Loucy (cell line): ENCODE results near the gene ABCG1.

Experiments used
- CTCF ChIP-seq: fragments of 200-600 bp; sonication (generic); conservative IDR thresholded peaks from 2 replicates; pipeline ENCODE4 v1.5.1; 2014; ENCODE audit warnings: mild to moderate bottlenecking, antibody characterized with exemption, low read length
- EZH2phosphoT487 ChIP-seq: fragments of 200-600 bp; IDR thresholded peaks from 2 replicates; pipeline ENCODE4 v1.6.1; 2018; ENCODE audit warnings: antibody characterized with exemption, mild to moderate bottlenecking, moderate library complexity, borderline replicate concordance

- TF ChIP-seq CTCF (no peak), EZH2phosphoT487 (no peak)
Observed at GRCh38 chr21:42236693-42237092, 17.8 kb downstream of the ABCG1 start.
